K562 (cell line): ENCODE data around the gene ENHO. TPM values are rescaled to one million over a fixed set of nuclear protein-coding genes. Genes with fewer than 3 reads are reported as not detected.

Experiments
- ATAC-seq: fragments of 200-7000 bp; cut with Tn5 transposase; 3 replicates; pipeline ENCODE4 v1.9.1; 2020; ENCODE audit warnings: moderate library complexity
- Bru-seq: library from RNA; stranded (reverse); fragments of 400-500 nt; gene quantifications from one replicate; lab custom pipeline; 2021; lab: Mats Ljungman, UMichigan
- BruChase-seq, 2 experiments: library from RNA; stranded (reverse); fragments of 400-500 nt; gene quantifications; one replicate each; lab custom pipeline; 2021; lab: Mats Ljungman, UMichigan
- BruUV-seq: library from RNA; stranded (reverse); fragments of 400-500 nt; replicated peaks from 2 replicates; lab custom pipeline; 2021; lab: Mats Ljungman, UMichigan
- CTCF ChIA-PET: fragments of 300-600 bp; formaldehyde crosslinking; extraction: SDS; loops from one replicate; lab custom pipeline; 2021; ENCODE audit warnings: low intra/inter-chr PET ratio; lab: Yijun Ruan, JAX
- POLR2A ChIA-PET: fragments of 300-600, 350-650 bp; sonication (Branson Sonifier 250); formaldehyde crosslinking; extraction: SDS; loops from one replicate; lab custom pipeline; 2021; ENCODE audit warnings: antibody characterized with exemption, inconsistent platforms; lab: Yijun Ruan, JAX
- DNase-seq, 4 experiments: peaks; one replicate each; pipeline versions ENCODE4 v3.0.0 to v3.0.0-alpha.2; 2011 to 2018; ENCODE audit warnings: low spot score in 3 of 4, mixed read lengths in 3 of 4; ENCODE audit errors: extremely low read depth in 1 of 4
- FAIRE-seq: peaks from 2 replicates; lab custom pipeline; 2011; peaks lifted over from hg19 to GRCh38; lab: Jason Lieb, UNC
- H2AFZ ChIP-seq: 2 replicates; pipeline ENCODE4 v1.6.0; 2011; ENCODE audit warnings: low read depth, low read length, control low read depth, inconsistent platforms
- H3K27ac ChIP-seq: fragments of 200-600 bp; 3 replicates; pipeline ENCODE4 v1.8.0; 2011; ENCODE audit warnings: low read depth, mild to moderate bottlenecking, control low read depth, inconsistent platforms, low read length, moderate library complexity, mixed read lengths; ENCODE audit errors: extremely low read depth
- H3K27me3 ChIP-seq, 2 experiments: fragments of 300-600 bp in 1 of 2; 2 replicates in 1 of 2; 3 replicates in 1 of 2; pipeline versions ENCODE4 v1.6.0 to v1.8.0; 2011; ENCODE audit warnings: inconsistent platforms in 2 of 2, low read length in 2 of 2, mild to moderate bottlenecking in 1 of 2, mixed read lengths in 1 of 2, moderate library complexity in 1 of 2; ENCODE audit not compliant: control insufficient read depth in 2 of 2, insufficient read depth in 2 of 2
- H3K36me3 ChIP-seq: fragments of 300-600 bp; 3 replicates; pipeline ENCODE4 v1.8.0; 2011; ENCODE audit warnings: mild to moderate bottlenecking, low read length, inconsistent platforms; ENCODE audit not compliant: control insufficient read depth, insufficient read depth
- H3K4me1 ChIP-seq, 2 experiments: fragments of 200-600 bp in 1 of 2; replicated peaks in 1 of 2; 2 replicates in 1 of 2; 3 replicates in 1 of 2; pipeline versions ENCODE4 v1.5.1 to v1.8.0; 2011; ENCODE audit warnings: inconsistent platforms in 2 of 2, low read length in 2 of 2, mild to moderate bottlenecking in 1 of 2, mixed read lengths in 1 of 2, moderate library complexity in 1 of 2; ENCODE audit not compliant: control insufficient read depth in 2 of 2, insufficient read depth in 2 of 2
- H3K4me2 ChIP-seq: 2 replicates; pipeline ENCODE4 v1.6.1; 2011; ENCODE audit warnings: low read length, control low read depth, inconsistent platforms, mixed read lengths; ENCODE audit not compliant: insufficient read depth
- H3K4me3 ChIP-seq: fragments of 200-600 bp; sonication (generic), shearing (Covaris generic); 2 replicates; pipeline ENCODE4 v1.5.1; 2016; ENCODE audit warnings: control low read depth, inconsistent platforms
- H3K79me2 ChIP-seq: fragments of 200-600 bp; 3 replicates; pipeline ENCODE4 v1.8.0; 2011; ENCODE audit warnings: low read length, inconsistent platforms; ENCODE audit not compliant: control insufficient read depth, insufficient read depth
- H3K9ac ChIP-seq, 2 experiments: 2 replicates each; pipeline versions ENCODE4 v1.6.0 to v1.6.1; 2011; ENCODE audit warnings: low read depth in 2 of 2, low read length in 2 of 2, control low read depth in 1 of 2, inconsistent platforms in 1 of 2, mild to moderate bottlenecking in 1 of 2, mixed read lengths in 1 of 2; ENCODE audit not compliant: insufficient read depth in 1 of 2
- H3K9me1 ChIP-seq: one replicate; pipeline ENCODE4 v1.6.0; 2011; ENCODE audit warnings: inconsistent platforms, mild to moderate bottlenecking, low read length, moderate library complexity; ENCODE audit not compliant: control insufficient read depth, insufficient read depth
- H3K9me3 ChIP-seq: replicated peaks from 2 replicates; pipeline ENCODE4 v1.5.1; 2011; ENCODE audit warnings: low read depth, low read length, inconsistent platforms; ENCODE audit not compliant: control insufficient read depth, insufficient read depth
- H4K20me1 ChIP-seq: replicated peaks from 2 replicates; pipeline ENCODE4 v1.6.1; 2011; ENCODE audit warnings: low read length, inconsistent platforms, mixed read lengths; ENCODE audit not compliant: control insufficient read depth, insufficient read depth
- BHLHE40 ChIP-seq: IDR thresholded peaks from 2 replicates; pipeline ENCODE4 v1.6.1; 2011; ENCODE audit warnings: low read length, improper control_type of control experiment
- HMGN3 ChIP-seq: IDR thresholded peaks from 2 replicates; pipeline ENCODE4 v1.6.1; 2011; ENCODE audit warnings: borderline replicate concordance, low read depth, mild to moderate bottlenecking, mixed read lengths, low read length; ENCODE audit not compliant: insufficient read length; ENCODE audit errors: extremely low read depth
- NONO ChIP-seq, 2 experiments: fragments of 200-400 bp in 1 of 2; fragments of 450-650 bp in 1 of 2; formaldehyde crosslinking in 1 of 2; IDR thresholded peaks; 2 replicates each; pipeline ENCODE4 v1.6.1; 2017; ENCODE audit warnings: low read depth in 2 of 2, mild to moderate bottlenecking in 2 of 2, moderate library complexity in 2 of 2, low read length in 1 of 2
- POLR2AphosphoS5 ChIP-seq: IDR thresholded peaks from 2 replicates; pipeline ENCODE4 v1.6.1; 2011; ENCODE audit warnings: mild to moderate bottlenecking, low read depth, low read length, moderate library complexity; ENCODE audit not compliant: control insufficient read depth, insufficient read depth
- THRAP3 ChIP-seq: fragments of 450-650 bp; IDR thresholded peaks from 2 replicates; pipeline ENCODE4 v1.6.1; 2016; ENCODE audit warnings: mild to moderate bottlenecking, inconsistent platforms, borderline replicate concordance
- ZNF197 ChIP-seq: fragments of 200-800 bp; sonication (Bioruptor generic); IDR thresholded peaks from 2 replicates; pipeline ENCODE4 v1.6.1; 2016; ENCODE audit warnings: low read depth, missing genetic modification characterization, missing compliant biosample characterization
- whole genome bisulfite sequencing: fragments of 100-300 bp; shearing (Covaris generic); methylation state at CpG from one replicate; pipeline ENCODE4 v1.1.6; 2016; ENCODE audit warnings: low coverage, mixed read lengths; ENCODE audit not compliant: insufficient coverage; ENCODE audit errors: missing lambda C conversion rate; 5-methylcytosine and 5-hydroxymethylcytosine counted together
- in situ Hi-C: fragments of 300-500 bp; cut with MboI; formaldehyde crosslinking; loops from 4 replicates; pipeline ENCODE4 v1.15.0; 2018; ENCODE audit warnings: inconsistent platforms, mixed read lengths
- intact Hi-C: fragments of 100-400 bp; cut with micrococcal nuclease; formaldehyde crosslinking; loops from 2 replicates; pipeline ENCODE4 v1.14.2; 2022
- long read RNA-seq, 3 experiments: library from polyadenylated mRNA in 2 of 3; library from RNA in 1 of 3; unstranded in 2 of 3; stranded (forward) in 1 of 3; transcript quantifications; one replicate each; pipeline ENCODE4 v2.0.0, GENCODE V29; 2019 to 2022
- polyA minus RNA-seq, 3 experiments: library from RNA; depleted of rRNA, polyadenylated mRNA; stranded (reverse); fragments of >200 nt; gene quantifications; 2 replicates each; pipeline ENCODE4 v1.2.3, GENCODE V29; 2011
- polyA plus RNA-seq, 8 experiments: library from polyadenylated mRNA; depleted of rRNA in 4 of 8; stranded (reverse) in 5 of 8; unstranded in 3 of 8; fragments of >200 nt; fragmentation: Nextera tagmentation in 2 of 8; fragmentation: Illumina TruSeq in 1 of 8; extraction: Ambion mirVana in 2 of 8; extraction: Trizol in 1 of 8; gene quantifications; 2 replicates each; pipeline versions ENCODE4 v1.2.1 to v1.2.3, GENCODE V29; 2011 to 2014; ENCODE audit warnings: inconsistent platforms in 1 of 8, missing spikeins in 1 of 8
- total RNA-seq, 7 experiments: library from RNA; depleted of rRNA in 6 of 7; stranded (reverse); fragments of >200 nt in 6 of 7; fragmentation: Illumina TruSeq in 2 of 7; extraction: Trizol in 2 of 7; gene quantifications; 2 replicates each; pipeline versions ENCODE4 v1.2.1 to v1.2.3, GENCODE V29; 2011 to 2021; ENCODE audit warnings: low replicate concordance in 1 of 7
- TF ChIP-seq, protein P1 (sequence below), 2 experiments: fragments of 450-650 bp; formaldehyde crosslinking in 1 of 2; IDR thresholded peaks; 2 replicates each; pipeline versions ENCODE4 v1.4.0 to v1.6.1; 2014 to 2020; ENCODE audit warnings: mild to moderate bottlenecking in 2 of 2, borderline replicate concordance in 1 of 2, low read depth in 1 of 2

Gene ENHO
- total RNA-seq (2011; cell fraction: chromatin; rRNA removed; ENCODE audit: low replicate concordance): not detected in 2 replicates
- not detected in 2 replicates for total RNA-seq (2011; cell fraction: nucleolus; rRNA removed)
- total RNA-seq (2011; cell fraction: nucleoplasm; rRNA removed): not detected in 2 replicates
- 0.12 TPM in 1 of 2 replicates, not detected in the other for total RNA-seq (2014; rRNA removed)
- not detected in 2 replicates for total RNA-seq (2014; rRNA removed; fragmentation: Illumina TruSeq; extraction: Trizol)
- not detected in 2 replicates for total RNA-seq (2015; rRNA removed; fragmentation: Illumina TruSeq; extraction: Trizol)
- total RNA-seq (2021): 0.24 TPM in 1 of 2 replicates, not detected in the other
- not detected in 2 replicates for polyA plus RNA-seq (2011; rRNA removed)
- polyA plus RNA-seq (2011; cell fraction: cytosol; rRNA removed): 0.06 TPM in 1 of 2 replicates, not detected in the other
- not detected in 2 replicates for polyA plus RNA-seq (2011; cell fraction: nucleus; rRNA removed)
- polyA plus RNA-seq (2012): not detected in 2 replicates
- not detected in 2 replicates for polyA plus RNA-seq (2014; fragmentation: Illumina TruSeq; extraction: Trizol)
- not detected for polyA plus RNA-seq (2014; fragmentation: Nextera tagmentation; extraction: Ambion mirVana)
- not detected in 2 replicates for polyA plus RNA-seq (2014; rRNA removed)
- polyA minus RNA-seq (2011; rRNA and poly(A)+ RNA removed): not detected in 2 replicates
- polyA minus RNA-seq (2011; cell fraction: cytosol; rRNA and poly(A)+ RNA removed): not detected in 2 replicates
- polyA minus RNA-seq (2011; cell fraction: nucleus; rRNA and poly(A)+ RNA removed): not detected in 2 replicates
- not detected for Bru-seq, nascent RNA
- not detected for BruChase-seq, experiment 1, labeled RNA remaining after a 2-hour chase
- BruChase-seq, experiment 2, labeled RNA remaining after a 6-hour chase: not detected
- long read RNA-seq, experiment 1: 0 reads
- long read RNA-seq, experiment 2: 0 reads
- long read RNA-seq, experiment 3: 0 reads

DNA sequence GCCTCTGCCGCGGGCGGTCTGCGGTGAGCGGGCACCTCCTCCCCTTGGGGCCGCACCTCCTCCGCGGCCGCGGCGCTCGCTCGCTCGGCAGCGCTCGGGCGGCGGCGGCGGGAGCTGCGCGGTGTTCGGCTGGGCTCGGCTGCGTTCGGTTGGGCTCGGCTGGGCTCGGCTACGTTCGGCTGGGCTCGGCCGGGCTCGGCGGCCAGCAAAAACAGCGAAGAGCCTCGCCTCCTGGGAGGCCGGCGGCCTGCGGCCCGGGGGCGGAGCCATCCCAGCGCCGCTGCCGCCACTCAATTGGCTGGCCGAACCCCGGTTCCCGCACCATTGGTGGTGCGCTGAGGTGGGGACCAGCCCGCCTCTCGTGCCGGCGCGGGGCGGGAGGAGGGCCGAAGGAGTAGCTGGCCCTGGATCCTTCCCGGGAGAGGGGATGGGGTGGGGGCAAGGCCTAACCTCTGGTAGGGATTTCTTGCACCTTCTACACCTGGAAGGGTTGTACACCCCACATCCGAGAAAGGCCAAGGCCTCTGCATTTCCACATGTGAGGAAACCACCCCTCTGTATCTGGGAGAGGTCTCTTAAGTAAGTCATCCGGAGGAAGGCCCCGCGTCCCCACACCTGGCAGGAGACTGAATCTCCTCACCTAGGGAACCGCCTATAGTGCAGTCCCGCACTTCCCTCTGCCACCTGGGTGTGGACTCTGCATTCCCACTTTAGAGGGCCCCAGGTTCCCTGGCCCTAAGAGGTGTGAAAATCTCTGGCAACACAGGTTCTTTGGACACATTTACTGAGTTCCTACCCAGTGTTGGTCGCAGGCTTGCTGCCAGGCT is at the start of gene ENHO:
Gene ENHO, minus strand, starts transcription at position 20 of the 827 bp plus-strand sequence. CDS start 1,295 bp downstream, outside the sequence.
- Histone ChIP-seq H3K36me3 (no peaks in the 10 kb centered on the region), H3K4me3 (no peak within 1 kb of the TSS), H3K79me2 (no peaks in the 10 kb centered on the region), H3K9ac (no peak within 1 kb of the TSS), H3K4me1 (peaks cover 6 to 12% of the 10 kb centered on the region in 2 experiments; a peak in 4 of 5 replicates), H3K9me1 (no peaks in the 10 kb centered on the region), H3K4me2 (peak within 1 kb of the TSS; percentile 60), H3K27ac (no peak within 1 kb of the TSS), H4K20me1 (no peaks in the 10 kb centered on the region), H2AFZ (peak within 1 kb of the TSS; percentile 88), H3K27me3 (peaks cover 0 to 15% of the 10 kb centered on the region in 2 experiments; a peak in 2 of 5 replicates), H3K9me3 (no peaks in the 10 kb centered on the region)
- intact Hi-C loops: no loop called here
- FAIRE-seq (peak; percentile 80), ATAC-seq (peak; percentile 98), DNase-seq (peak; percentile 85 to 94 (median 93))
- POLR2A ChIA-PET: no interaction called here
- no TSS peak for BruUV-seq
- 6% methylated on average over 19 of the region's 63 CpGs for WGBS
- in situ Hi-C loops: no loop called here
- CTCF ChIA-PET: no interaction called here
- TF ChIP-seq POLR2AphosphoS5 (no peak), HMGN3 (peak; percentile 60), ZNF197 (no peak), NONO (IDR thresholded peaks at IDR 0.05; ENCODE audit: low read depth in 2 of 2, low read length in 1 of 2) (0 out of 4 replicates have a peak, but pooled peaks of 1 of the 2 experiments have one; percentile 57), THRAP3 (no peak), BHLHE40 (peak; percentile 79)
- TF ChIP-seq, protein P1, sequence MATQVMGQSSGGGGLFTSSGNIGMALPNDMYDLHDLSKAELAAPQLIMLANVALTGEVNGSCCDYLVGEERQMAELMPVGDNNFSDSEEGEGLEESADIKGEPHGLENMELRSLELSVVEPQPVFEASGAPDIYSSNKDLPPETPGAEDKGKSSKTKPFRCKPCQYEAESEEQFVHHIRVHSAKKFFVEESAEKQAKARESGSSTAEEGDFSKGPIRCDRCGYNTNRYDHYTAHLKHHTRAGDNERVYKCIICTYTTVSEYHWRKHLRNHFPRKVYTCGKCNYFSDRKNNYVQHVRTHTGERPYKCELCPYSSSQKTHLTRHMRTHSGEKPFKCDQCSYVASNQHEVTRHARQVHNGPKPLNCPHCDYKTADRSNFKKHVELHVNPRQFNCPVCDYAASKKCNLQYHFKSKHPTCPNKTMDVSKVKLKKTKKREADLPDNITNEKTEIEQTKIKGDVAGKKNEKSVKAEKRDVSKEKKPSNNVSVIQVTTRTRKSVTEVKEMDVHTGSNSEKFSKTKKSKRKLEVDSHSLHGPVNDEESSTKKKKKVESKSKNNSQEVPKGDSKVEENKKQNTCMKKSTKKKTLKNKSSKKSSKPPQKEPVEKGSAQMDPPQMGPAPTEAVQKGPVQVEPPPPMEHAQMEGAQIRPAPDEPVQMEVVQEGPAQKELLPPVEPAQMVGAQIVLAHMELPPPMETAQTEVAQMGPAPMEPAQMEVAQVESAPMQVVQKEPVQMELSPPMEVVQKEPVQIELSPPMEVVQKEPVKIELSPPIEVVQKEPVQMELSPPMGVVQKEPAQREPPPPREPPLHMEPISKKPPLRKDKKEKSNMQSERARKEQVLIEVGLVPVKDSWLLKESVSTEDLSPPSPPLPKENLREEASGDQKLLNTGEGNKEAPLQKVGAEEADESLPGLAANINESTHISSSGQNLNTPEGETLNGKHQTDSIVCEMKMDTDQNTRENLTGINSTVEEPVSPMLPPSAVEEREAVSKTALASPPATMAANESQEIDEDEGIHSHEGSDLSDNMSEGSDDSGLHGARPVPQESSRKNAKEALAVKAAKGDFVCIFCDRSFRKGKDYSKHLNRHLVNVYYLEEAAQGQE (IDR thresholded peaks at IDR 0.05; ENCODE audit: borderline replicate concordance): no peak
- TF ChIP-seq, protein P1 (CRISPR knock-in tag; IDR thresholded peaks at IDR 0.05; ENCODE audit: low read depth): no peak
